T-helper 2 cell (primary cell): Measurements from ENCODE around the gene CAPN5.
A peak's percentile ranks its signal among the peaks of the same experiment; 100 is the strongest.

Experiments used
- DNase-seq, 5 experiments: peaks; one replicate each; pipeline versions ENCODE4 v3.0.0 to v3.0.0-alpha.2; 2012 to 2022

CAPN5 gene

GRCh38 chr11:77101043-77101537 lies 34.3 kb downstream of the CAPN5 start:
- DNase-seq, result peak in 1 of 5 experiments; percentile 24

GRCh38 chr11:77102246-77103210 lies 35.8 kb downstream of the CAPN5 start, which contains the start of gene OMP:
TSS of gene OMP (plus strand) at chr11:77102840. CDS start at chr11:77102840, 0 bp downstream.
- no peak for DNase-seq

GRCh38 chr11:77103319-77103718 lies 36.5 kb downstream of the CAPN5 start:
- no peak for DNase-seq

GRCh38 chr11:77104727-77105126 lies 38.0 kb downstream of the CAPN5 start:
- no peak for DNase-seq

- DNase-seq, result no peak
Observed at GRCh38 chr11:77106321-77106720, 39.5 kb downstream of the CAPN5 start.

GRCh38 chr11:77106759-77107158 lies 40.0 kb downstream of the CAPN5 start:
- no peak for DNase-seq

- DNase-seq, result no peak
Observed at GRCh38 chr11:77107950-77108349, 41.2 kb downstream of the CAPN5 start.

- DNase-seq, result no peak
Observed at GRCh38 chr11:77108436-77108835, 41.7 kb downstream of the CAPN5 start.

- DNase-seq, result no peak
Observed at GRCh38 chr11:77109236-77110019, 42.7 kb downstream of the CAPN5 start.

- no peak for DNase-seq
Observed at GRCh38 chr11:77110836-77111235, 44.1 kb downstream of the CAPN5 start.

GRCh38 chr11:77111277-77111676 lies 44.5 kb downstream of the CAPN5 start:
- no peak for DNase-seq

GRCh38 chr11:77111946-77112345 lies 45.2 kb downstream of the CAPN5 start:
- DNase-seq, result no peak

GRCh38 chr11:77112641-77113381 lies 46.0 kb downstream of the CAPN5 start:
- no peak for DNase-seq

- no peak for DNase-seq
Observed at GRCh38 chr11:77113382-77114088, 46.8 kb downstream of the CAPN5 start.

- no peak for DNase-seq
Observed at GRCh38 chr11:77114089-77114463, 47.3 kb downstream of the CAPN5 start.

- no peak for DNase-seq
Observed at GRCh38 chr11:77115181-77115611, 48.4 kb downstream of the CAPN5 start.

- no peak for DNase-seq
Observed at GRCh38 chr11:77115956-77116355, 49.2 kb downstream of the CAPN5 start.

GRCh38 chr11:77117492-77117891 lies 50.7 kb downstream of the CAPN5 start:
- no peak for DNase-seq

GRCh38 chr11:77118086-77118485 lies 51.3 kb downstream of the CAPN5 start:
- no peak for DNase-seq

GRCh38 chr11:77118971-77119370 lies 52.2 kb downstream of the CAPN5 start:
- no peak for DNase-seq

- no peak for DNase-seq
Observed at GRCh38 chr11:77119531-77119936, 52.8 kb downstream of the CAPN5 start.

GRCh38 chr11:77120571-77120970 lies 53.8 kb downstream of the CAPN5 start:
- DNase-seq, result no peak
